PC-9 (cell line): Measurements from ENCODE around the gene QSER1. TPM values are rescaled to one million over a fixed set of nuclear protein-coding genes. Genes with fewer than 3 reads are reported as not detected.

Source experiments
- BruUV-seq: library from RNA; stranded (reverse); fragments of 400-500 nt; replicated peaks from 2 replicates; lab custom pipeline; 2021; lab: Mats Ljungman, UMichigan
- CTCF ChIA-PET: fragments of 300-600 bp; sonication (Branson Sonifier 250); formaldehyde crosslinking; loops from one replicate; lab custom pipeline; 2022; ENCODE audit warnings: antibody characterized with exemption; lab: Charles Lee
- POLR2A ChIA-PET: fragments of 300-600 bp; sonication (Branson Sonifier 250); formaldehyde crosslinking; loops from one replicate; lab custom pipeline; 2022; ENCODE audit warnings: antibody characterized with exemption; ENCODE audit not compliant: unreplicated experiment; lab: Charles Lee
- DNase-seq, 2 experiments: peaks; one replicate each; pipeline versions ENCODE4 v3.0.0 to v3.0.0-alpha.2; 2015 to 2022; ENCODE audit warnings: mixed read lengths in 1 of 2
- H2AFZ ChIP-seq: fragments of 200-600 bp; sonication (generic); 2 replicates; pipeline ENCODE4 v1.8.1; 2017; ENCODE audit warnings: antibody characterized with exemption
- H3F3A ChIP-seq: fragments of 200-600 bp; sonication (generic); 2 replicates; pipeline ENCODE4 v1.8.1; 2017; ENCODE audit warnings: antibody characterized with exemption, mild to moderate bottlenecking, low read depth; ENCODE audit not compliant: insufficient read depth
- H3K27ac ChIP-seq: fragments of 200-600 bp; sonication (generic); 2 replicates; pipeline ENCODE4 v1.6.1; 2016; ENCODE audit warnings: mixed run types
- H3K27me3 ChIP-seq: fragments of 200-600 bp; sonication (generic); 2 replicates; pipeline ENCODE4 v1.6.1; 2016; ENCODE audit warnings: low read depth, mixed run types; ENCODE audit not compliant: insufficient read depth
- H3K36me3 ChIP-seq: fragments of 200-600 bp; sonication (generic); 2 replicates; pipeline ENCODE4 v1.6.1; 2016; ENCODE audit warnings: low read depth, mixed run types
- H3K4me1 ChIP-seq: fragments of 200-600 bp; sonication (generic); replicated peaks from 2 replicates; pipeline ENCODE4 v1.6.1; 2016; ENCODE audit warnings: mixed run types; ENCODE audit not compliant: insufficient read depth
- H3K4me2 ChIP-seq: fragments of 200-600 bp; sonication (generic); 2 replicates; pipeline ENCODE4 v1.6.1; 2017; ENCODE audit warnings: mixed run types
- H3K4me3 ChIP-seq: fragments of 200-600 bp; sonication (generic); 2 replicates; pipeline ENCODE4 v1.6.1; 2016; ENCODE audit warnings: mixed run types
- H3K79me2 ChIP-seq: fragments of 200-600 bp; sonication (generic); 2 replicates; pipeline ENCODE4 v1.6.1; 2017; ENCODE audit warnings: low read depth, mixed run types
- H3K9me2 ChIP-seq: fragments of 200-600 bp; sonication (generic); 2 replicates; pipeline ENCODE4 v1.8.1; 2017; ENCODE audit warnings: mild to moderate bottlenecking; ENCODE audit not compliant: insufficient read depth
- H3K9me3 ChIP-seq: fragments of 200-600 bp; sonication (generic); 2 replicates; pipeline ENCODE4 v1.8.1; 2016; ENCODE audit warnings: low read depth; ENCODE audit not compliant: insufficient read depth
- H4K20me1 ChIP-seq: fragments of 200-600 bp; sonication (generic); 2 replicates; pipeline ENCODE4 v1.8.1; 2017; ENCODE audit not compliant: insufficient read depth
- CTCF ChIP-seq: fragments of 200-600 bp; sonication (generic); conservative IDR thresholded peaks from 2 replicates; pipeline ENCODE4 v1.6.1; 2017; ENCODE audit warnings: mixed run types, antibody characterized with exemption, mild to moderate bottlenecking, moderate library complexity
- EZH2 ChIP-seq: fragments of 200-600 bp; sonication (generic); IDR thresholded peaks from 2 replicates; pipeline ENCODE4 v1.8.0; 2017; ENCODE audit warnings: antibody characterized with exemption, low read depth
- intact Hi-C: fragments of 100-400 bp; cut with micrococcal nuclease; formaldehyde crosslinking; loops from one replicate; pipeline ENCODE4 v1.10.0; 2022; ENCODE audit not compliant: unreplicated experiment
- total RNA-seq: library from RNA; stranded (reverse); gene quantifications from 2 replicates; pipeline ENCODE4 v1.2.3, GENCODE V29; 2021

The QSER1 gene
- total RNA-seq, 1 experiment from 2014 or later: 60.2 TPM

DNA sequence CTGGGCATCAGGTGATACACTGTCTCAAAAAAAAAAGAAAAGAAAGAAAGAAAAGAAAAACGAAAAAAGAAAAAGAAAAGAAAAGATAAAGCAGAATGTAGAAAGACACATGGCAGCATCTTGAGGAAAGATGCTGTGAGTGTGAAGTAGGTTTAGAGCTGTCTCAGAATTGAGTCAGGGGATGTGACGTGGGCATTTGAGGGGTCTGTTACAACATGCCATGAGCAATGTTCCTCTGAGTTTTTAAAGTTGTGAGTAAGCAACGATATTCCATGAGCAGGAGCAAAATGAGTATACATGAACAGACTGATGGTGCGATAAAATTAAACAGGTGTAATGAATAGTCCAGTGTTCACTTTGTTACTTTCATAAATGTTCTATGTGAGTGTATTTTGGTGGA, 11.3 kb upstream of the QSER1 start:
- Histone ChIP-seq H3K4me1 (no peaks in the 10 kb centered on the region), H3K79me2 (no peaks in the 10 kb centered on the region), H3K36me3 (no peaks in the 10 kb centered on the region), H2AFZ (no peak overlapping the region), H3K9me2 (no peaks in the 10 kb centered on the region), H4K20me1 (no peaks in the 10 kb centered on the region), H3K9me3 (no peaks in the 10 kb centered on the region; the same call in 1 of the 2 replicates), H3K27ac (no peak overlapping the region), H3K4me3 (no peak overlapping the region), H3K27me3 (no peaks in the 10 kb centered on the region), H3K4me2 (no peak overlapping the region), H3F3A (no peaks in the 10 kb centered on the region)
- intact Hi-C loops: no loop called here
- no peak for TF ChIP-seq CTCF
- no peak for TF ChIP-seq EZH2
- ChIA-PET CTCF (no interaction called here), POLR2A (no interaction called here)
- no peak for DNase-seq
- BruUV-seq: no TSS peak

DNA sequence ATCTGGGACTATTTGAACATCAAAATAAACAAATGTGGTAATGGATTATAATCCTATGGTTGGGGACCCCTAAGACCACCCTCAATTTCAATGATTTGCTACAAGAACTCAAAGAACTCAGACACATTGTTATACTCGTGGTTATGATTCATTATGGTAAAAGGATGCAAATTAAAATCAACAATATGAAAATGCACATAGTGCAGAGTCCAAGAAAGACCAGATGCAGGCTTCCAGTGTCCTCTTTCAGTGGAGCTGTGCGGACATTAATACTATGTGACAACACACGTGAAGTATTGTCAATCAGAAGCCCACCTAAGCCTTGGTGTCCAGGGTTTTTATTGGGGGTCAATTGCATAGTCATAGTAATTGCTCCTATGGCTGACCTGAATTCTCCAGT, 9.2 kb upstream of the QSER1 start:
- Histone ChIP-seq H3K4me1 (peaks cover under 1% of the 10 kb centered on the region; the same call in 1 of the 2 replicates), H3K9me2 (no peaks in the 10 kb centered on the region), H3K9me3 (no peaks in the 10 kb centered on the region; the same call in 1 of the 2 replicates), H3K27ac (no peak overlapping the region), H3K27me3 (no peaks in the 10 kb centered on the region), H3F3A (peaks cover under 1% of the 10 kb centered on the region; the same call in 1 of the 2 replicates), H4K20me1 (no peaks in the 10 kb centered on the region), H2AFZ (no peak overlapping the region), H3K4me2 (no peak overlapping the region), H3K36me3 (no peaks in the 10 kb centered on the region), H3K4me3 (no peak overlapping the region), H3K79me2 (no peaks in the 10 kb centered on the region)
- no TSS peak for BruUV-seq
- no peak for DNase-seq
- POLR2A ChIA-PET: no interaction called here
- intact Hi-C loops: no loop called here
- CTCF ChIA-PET: interaction anchor here (0.7 kb wide), 1 partner anchor 1778 kb away, joined by 8 read pairs; no protein-coding TSS in a partner anchor
- TF ChIP-seq EZH2 (no peak), CTCF (no peak)

- intact Hi-C loops: no loop called here
- peaks cover 6% of the 10 kb centered on the region; the same call in 1 of the 2 replicates for H3F3A ChIP-seq
- no peaks in the 10 kb centered on the region for H3K27me3 ChIP-seq
- H3K36me3 ChIP-seq: no peaks in the 10 kb centered on the region
- H3K9me2 ChIP-seq: no peaks in the 10 kb centered on the region
- ChIA-PET POLR2A (no interaction called here), CTCF (no interaction called here)
- DNase-seq: no peak
- peaks cover 6% of the 10 kb centered on the region; the same call in 1 of the 2 replicates for H3K4me1 ChIP-seq
- no peak overlapping the region for H3K27ac ChIP-seq
- H2AFZ ChIP-seq: no peak overlapping the region
- no TSS peak for BruUV-seq
- H3K4me3 ChIP-seq: no peak overlapping the region
- no peaks in the 10 kb centered on the region for H4K20me1 ChIP-seq
- no peaks in the 10 kb centered on the region for H3K9me3 ChIP-seq
- TF ChIP-seq CTCF: no peak
- no peak for TF ChIP-seq EZH2
- no peak overlapping the region for H3K4me2 ChIP-seq
- H3K79me2 ChIP-seq: no peaks in the 10 kb centered on the region
These were observed 8.6 kb upstream of the QSER1 start for GRCh38 chr11:32884023-32884422.
